ENCODE measurements around the gene ANO10.
"Not testable (repeated sequence)": the region's sequence is repeated elsewhere in the genome, so short reads cannot be mapped to it uniquely, and the experiment has no call there.

ANO10 gene

DNA sequence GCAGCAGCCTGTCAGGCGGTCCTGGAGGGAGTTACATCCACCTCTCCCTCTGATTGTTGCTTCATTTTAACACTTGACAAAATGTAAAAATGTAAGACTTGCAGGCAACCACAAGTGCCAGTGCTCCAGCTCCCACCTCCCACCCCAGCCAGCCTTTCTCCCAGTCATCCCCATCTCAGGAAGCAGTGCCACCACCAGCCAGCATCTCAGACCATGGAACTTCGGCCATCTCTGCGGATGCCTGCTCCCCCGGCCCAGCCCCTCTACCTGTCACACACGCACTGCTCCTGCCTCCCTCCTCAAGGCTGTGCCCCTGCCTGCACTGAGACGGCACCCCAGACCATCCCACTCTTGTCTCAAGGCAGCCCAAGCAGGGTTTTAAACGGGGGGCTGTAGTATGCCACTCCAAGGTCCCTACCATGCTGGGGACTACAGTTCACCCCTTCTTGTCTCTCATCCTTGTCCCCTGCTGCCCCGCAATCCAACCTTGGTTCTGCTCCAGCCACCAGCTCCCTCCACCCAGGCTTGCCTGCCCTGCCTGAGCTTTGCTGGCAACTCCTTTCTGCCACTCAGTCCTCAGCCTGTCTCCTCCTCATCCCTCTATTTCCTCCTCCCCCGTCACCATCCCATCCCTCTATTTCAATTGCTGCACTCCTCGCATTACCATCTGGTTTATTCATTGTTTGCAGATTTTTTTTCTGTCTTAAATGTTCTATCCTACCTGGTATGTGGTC is 249.6 kb downstream of the ANO10 start:
- no peak for DNase-seq (ENCODE audit: low read depth in 3 of 3)

GRCh38 chr3:43371494-43371893 is 250.3 kb downstream of the ANO10 start:
- no peak for DNase-seq (ENCODE audit: low read depth in 3 of 3)

DNA sequence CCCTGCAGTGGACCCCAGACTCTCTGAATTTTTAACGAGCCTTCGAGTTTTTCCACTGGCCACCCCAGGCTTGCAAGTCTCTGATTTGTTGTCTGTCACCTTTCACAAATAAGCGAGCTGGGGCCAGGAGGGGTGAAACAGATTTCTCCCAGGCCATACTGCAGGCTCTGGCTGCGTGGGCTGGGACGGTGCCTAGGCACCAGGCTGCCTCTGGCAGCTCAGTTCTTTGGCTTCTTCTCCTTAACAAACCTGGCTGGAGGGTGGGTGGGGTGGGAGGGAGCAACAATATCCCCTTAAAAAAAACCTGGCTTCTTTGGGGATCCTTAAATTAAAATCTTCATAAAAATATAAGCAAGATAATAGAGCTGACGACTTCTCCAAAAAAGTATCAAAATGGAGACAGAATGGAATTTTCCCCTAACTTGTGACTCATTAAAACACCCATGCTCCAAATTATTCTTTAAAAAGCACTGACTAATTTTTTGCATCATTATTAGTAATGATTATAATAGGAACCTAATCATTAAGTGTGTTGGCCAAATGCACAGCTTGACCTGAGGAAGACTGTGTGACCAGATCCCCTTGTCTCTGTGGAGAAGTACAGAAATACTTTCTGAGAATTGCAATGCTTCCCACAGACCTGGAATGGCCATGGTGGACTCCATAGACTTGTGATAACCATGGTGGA is 251.4 kb downstream of the ANO10 start:
- DNase-seq (ENCODE audit: low read depth in 3 of 3) = no peak

- DNase-seq (ENCODE audit: low read depth in 3 of 3) = no peak
Measured at GRCh38 chr3:43369404-43370292, 252.2 kb downstream of the ANO10 start.

GRCh38 chr3:43366885-43367284 is 254.9 kb downstream of the ANO10 start:
- DNase-seq (ENCODE audit: low read depth in 3 of 3) = no peak

- DNase-seq (ENCODE audit: low read depth in 3 of 3) = no peak
Measured at GRCh38 chr3:43366481-43366880, 255.3 kb downstream of the ANO10 start.

DNA sequence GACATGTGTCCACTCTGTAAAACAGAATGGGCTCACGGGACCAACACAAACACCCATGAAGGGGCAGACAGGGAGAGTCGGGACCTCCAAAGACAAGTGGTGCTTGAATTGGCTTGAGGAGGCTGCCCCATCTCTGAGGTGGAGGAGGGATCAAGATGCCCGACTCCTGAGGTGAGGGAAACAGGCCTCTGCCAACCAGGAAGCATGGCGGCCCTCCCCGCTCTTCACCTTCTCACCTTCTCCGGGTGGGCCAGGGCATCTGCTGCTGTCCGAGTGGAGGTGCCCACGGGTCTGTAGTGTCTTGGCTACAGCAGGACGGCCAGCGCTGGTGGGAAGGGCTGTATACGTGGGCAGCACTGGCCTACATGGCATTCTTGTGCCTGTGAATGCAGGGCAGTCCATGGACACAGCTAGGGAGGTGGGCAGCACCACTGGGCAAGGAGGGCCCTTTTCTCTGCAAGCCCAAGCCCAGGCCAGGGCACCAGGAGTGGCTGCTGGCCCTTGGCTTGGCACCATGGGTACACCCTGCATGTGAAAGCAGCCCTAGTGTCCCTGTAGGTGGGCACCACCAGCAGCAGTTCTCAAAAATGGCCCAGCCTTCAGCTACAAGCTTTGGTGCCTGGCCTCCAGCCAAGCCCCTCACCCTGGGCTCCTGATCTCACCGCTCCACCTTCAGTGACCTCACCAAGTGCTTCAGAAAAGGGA is 256.1 kb downstream of the ANO10 start:
- no peak for DNase-seq (ENCODE audit: low read depth in 3 of 3)

DNA sequence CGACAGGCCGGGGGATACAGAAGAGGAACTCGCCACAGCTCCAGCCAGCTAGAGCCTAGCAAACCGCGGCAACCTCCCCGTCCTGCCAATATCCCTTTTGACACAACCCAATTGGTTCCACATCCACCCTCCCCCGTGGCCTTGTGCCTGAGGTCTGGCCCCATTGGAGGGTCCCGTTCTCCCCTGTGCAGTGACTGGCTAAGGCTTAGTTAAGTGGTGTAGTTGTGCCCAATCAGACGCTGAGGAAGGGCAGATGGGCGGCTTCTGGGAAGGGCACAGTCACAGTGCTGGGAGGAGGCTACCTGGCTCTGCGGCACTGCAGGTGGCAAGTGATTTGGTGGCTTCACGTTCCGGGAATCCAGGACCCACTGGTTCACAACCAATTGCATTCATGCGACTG is 256.9 kb downstream of the ANO10 start:
- no peak for DNase-seq (ENCODE audit: low read depth in 3 of 3)

GRCh38 chr3:43364494-43364893 is 257.3 kb downstream of the ANO10 start:
- no peak for DNase-seq (ENCODE audit: low read depth in 3 of 3)

GRCh38 chr3:43363621-43364266 is 258.1 kb downstream of the ANO10 start:
- no peak for DNase-seq (ENCODE audit: low read depth in 3 of 3)

- DNase-seq (ENCODE audit: low read depth in 3 of 3) = no peak
Measured at GRCh38 chr3:43362961-43363360, 258.9 kb downstream of the ANO10 start.

- DNase-seq (ENCODE audit: low read depth in 3 of 3) = no peak
Measured at GRCh38 chr3:43362183-43362582, 259.6 kb downstream of the ANO10 start.

DNA sequence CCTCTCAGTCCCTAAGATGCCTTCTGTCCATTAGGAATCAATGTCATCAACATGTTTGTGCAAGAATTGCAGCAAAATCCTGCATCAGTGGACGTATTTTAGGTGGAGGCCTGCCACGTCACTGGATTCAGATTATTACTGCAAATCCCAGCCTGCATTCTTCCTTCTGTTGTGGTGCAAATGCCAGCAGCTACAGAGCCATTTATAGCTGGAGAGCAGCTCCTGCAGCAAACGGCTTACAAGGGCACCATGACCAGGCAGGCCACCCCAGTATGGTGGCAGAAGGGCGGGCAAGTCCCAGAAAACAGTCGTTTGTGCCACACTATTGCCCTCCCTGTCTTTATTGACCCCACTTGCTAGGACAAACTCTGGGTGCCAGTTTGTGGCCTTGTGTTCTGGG is 260.7 kb downstream of the ANO10 start:
- no peak for DNase-seq (ENCODE audit: low read depth in 3 of 3)

- not testable (repeated sequence) for DNase-seq (ENCODE audit: low read depth in 3 of 3)
Measured at GRCh38 chr3:43356033-43356432, 265.8 kb downstream of the ANO10 start.

DNA sequence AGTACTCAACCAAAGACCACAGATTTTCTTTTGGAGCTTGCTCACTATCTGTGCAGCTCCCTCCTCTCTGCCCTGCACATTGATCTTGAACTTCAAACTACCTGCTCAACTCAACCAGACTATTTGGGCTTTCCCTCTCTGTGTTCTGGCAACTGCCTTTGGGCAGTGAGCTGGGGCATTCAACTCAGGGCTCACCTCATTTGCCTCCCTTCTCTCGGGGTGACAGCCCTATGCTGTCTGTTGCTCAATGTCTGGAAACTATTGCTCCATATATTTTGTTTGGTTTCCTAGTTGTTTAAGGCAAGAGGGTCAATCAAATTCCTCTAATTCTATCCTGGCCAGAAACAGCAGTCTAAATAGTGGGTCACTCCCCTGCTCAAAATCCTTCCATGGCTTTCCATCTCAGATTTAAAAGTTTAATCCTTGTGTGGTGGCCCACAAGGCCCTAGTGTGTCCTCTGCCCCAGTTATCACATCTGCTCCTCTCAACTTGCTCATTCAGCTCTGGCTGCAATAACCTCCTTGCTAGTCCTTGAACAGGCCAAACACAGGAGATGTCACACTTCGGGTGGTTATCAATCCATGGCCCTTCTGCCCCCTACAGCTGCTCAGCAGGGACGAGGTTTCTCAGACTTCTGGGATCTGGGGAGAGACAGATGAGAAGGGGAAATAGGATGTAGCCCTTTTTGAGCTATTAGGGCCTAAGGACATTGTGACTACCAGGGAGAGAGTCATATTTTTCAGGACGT is 267.7 kb downstream of the ANO10 start:
- DNase-seq (ENCODE audit: low read depth in 3 of 3) = no peak

DNA sequence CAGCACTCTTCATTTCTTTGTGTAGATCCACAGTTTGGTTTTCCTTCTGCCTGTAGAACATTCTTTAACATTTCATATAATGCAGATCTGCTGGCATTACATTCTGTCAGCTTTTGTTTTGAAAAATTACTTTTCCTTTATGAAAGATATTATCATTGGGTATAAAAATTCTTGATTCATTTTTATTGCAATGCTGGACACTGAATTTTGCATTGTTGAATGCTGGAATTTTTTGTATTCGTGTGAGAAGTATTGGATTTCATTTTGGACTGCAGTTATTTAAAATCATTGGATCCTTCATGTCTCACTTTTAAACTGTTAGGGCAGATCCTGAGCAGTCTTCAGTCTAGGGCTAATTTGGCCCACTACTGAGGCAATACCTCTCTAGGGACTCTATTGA is 268.4 kb downstream of the ANO10 start:
- no peak for DNase-seq (ENCODE audit: low read depth in 3 of 3)

- no peak for DNase-seq (ENCODE audit: low read depth in 3 of 3)
Measured at GRCh38 chr3:43349716-43350115, 272.1 kb downstream of the ANO10 start.

DNA sequence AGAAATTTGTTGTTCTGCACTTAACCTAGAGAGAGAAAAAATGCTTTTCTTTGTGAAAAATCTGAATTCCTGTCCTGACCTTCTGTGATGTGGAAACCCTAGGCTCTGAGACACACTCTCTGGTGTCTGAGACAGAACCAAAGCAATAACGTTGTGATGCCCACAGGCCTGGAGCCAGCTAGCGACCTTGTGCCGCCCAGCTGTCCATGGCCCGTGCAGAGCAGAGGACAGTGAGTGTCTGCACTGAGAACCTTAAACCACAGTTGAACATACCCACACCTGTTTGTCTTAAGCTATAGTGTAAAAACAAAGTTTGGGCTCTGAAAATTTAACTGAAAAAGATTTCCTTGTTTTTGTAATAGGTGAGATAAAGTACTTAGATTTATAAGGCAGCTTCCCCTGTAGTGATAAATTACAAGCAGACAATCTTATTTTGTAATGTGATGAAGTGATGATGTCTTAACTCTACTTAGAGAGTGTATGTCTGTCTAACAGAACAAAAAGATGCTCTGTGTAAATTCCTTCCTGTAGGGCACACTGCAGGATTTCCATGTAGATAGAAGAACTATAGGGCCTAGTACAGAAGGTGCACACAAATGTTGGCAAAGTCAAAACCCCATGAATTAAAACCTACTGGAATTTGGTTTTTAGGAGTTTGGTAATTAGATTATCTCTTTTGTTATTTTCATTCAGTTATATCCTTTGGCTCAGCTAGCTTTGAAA is 272.8 kb downstream of the ANO10 start:
- no peak for DNase-seq (ENCODE audit: low read depth in 3 of 3)

DNA sequence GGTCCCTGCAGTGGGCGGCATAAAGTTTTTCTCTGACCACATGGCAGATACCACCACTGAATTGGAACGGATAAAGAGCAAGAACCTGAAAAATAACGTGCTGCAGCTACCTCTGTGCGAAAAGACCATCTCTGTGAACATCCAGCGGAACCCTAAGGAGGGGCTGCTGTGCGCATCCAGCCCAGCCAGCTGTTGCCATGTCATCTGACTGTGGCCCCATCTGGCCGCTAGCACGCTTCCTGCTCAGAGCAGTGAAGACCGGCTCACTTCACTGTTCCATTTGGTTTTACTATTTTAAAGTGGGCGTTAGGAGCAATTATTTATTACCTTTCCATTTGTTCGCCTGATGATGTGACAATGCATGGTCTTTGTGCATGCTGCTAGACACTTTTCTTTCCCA is 273.5 kb downstream of the ANO10 start:
- no peak for DNase-seq (ENCODE audit: low read depth in 3 of 3)

GRCh38 chr3:43347774-43348173 is 274.0 kb downstream of the ANO10 start:
- no peak for DNase-seq (ENCODE audit: low read depth in 3 of 3)

All from stimulated activated CD4-positive, alpha-beta T cell treated with anti-CD3 and anti-CD28 coated beads, TNF-alpha, amount 100 ng/mL, for 48 hours (primary cell).